GM04503 (cell line): ENCODE data around the gene TTC7B.
"Not testable (repeated sequence)": the region's sequence is repeated elsewhere in the genome, so short reads cannot be mapped to it uniquely, and the experiment has no call there.

Experiments used
- DNase-seq: peaks from one replicate; pipeline ENCODE4 v3.0.0-alpha.2; 2012; ENCODE audit warnings: low read depth

TTC7B gene

GRCh38 chr14:90830931-90831701 is 14.9 kb upstream of the TTC7B start:
- DNase-seq, result no peak

GRCh38 chr14:90829677-90830076 is 13.4 kb upstream of the TTC7B start:
- DNase-seq, result no peak

- DNase-seq, result no peak
Measured at GRCh38 chr14:90828642-90829487, 12.6 kb upstream of the TTC7B start.

- DNase-seq, result no peak
Measured at GRCh38 chr14:90827919-90828610, 11.8 kb upstream of the TTC7B start.

- not testable (repeated sequence) for DNase-seq
Measured at GRCh38 chr14:90823542-90823941, 7.3 kb upstream of the TTC7B start.

GRCh38 chr14:90820958-90821357 is 4.7 kb upstream of the TTC7B start:
- DNase-seq, result no peak

- DNase-seq, result no peak
Measured at GRCh38 chr14:90819734-90820393, 3.6 kb upstream of the TTC7B start.

- DNase-seq, result no peak
Measured at GRCh38 chr14:90818715-90819114, 2.5 kb upstream of the TTC7B start.

- DNase-seq, result no peak
Measured at GRCh38 chr14:90816681-90817436, 629 bp upstream of the TTC7B start.

- no peak for DNase-seq
Measured at GRCh38 chr14:90815572-90815821, 733 bp downstream of the TTC7B start.

GRCh38 chr14:90814806-90815571 is 1.2 kb downstream of the TTC7B start:
- DNase-seq, result no peak

GRCh38 chr14:90813442-90813841 is 2.8 kb downstream of the TTC7B start:
- DNase-seq, result no peak

- DNase-seq, result no peak
Measured at GRCh38 chr14:90812109-90812508, 4.1 kb downstream of the TTC7B start.

- DNase-seq, result no peak
Measured at GRCh38 chr14:90811641-90812040, 4.6 kb downstream of the TTC7B start.

GRCh38 chr14:90810806-90811205 is 5.4 kb downstream of the TTC7B start:
- no peak for DNase-seq

GRCh38 chr14:90809530-90810312 is 6.5 kb downstream of the TTC7B start:
- no peak for DNase-seq

GRCh38 chr14:90808759-90809529 is 7.3 kb downstream of the TTC7B start:
- no peak for DNase-seq

GRCh38 chr14:90807060-90807459 is 9.2 kb downstream of the TTC7B start:
- DNase-seq, result no peak
